Measurements from ENCODE around the gene ACLY. TPM values are rescaled to one million over a fixed set of nuclear protein-coding genes. Genes with fewer than 3 reads are reported as not detected.

Gene ACLY
- total RNA-seq, 1 experiment from 2014 or later, result 279 TPM

DNA sequence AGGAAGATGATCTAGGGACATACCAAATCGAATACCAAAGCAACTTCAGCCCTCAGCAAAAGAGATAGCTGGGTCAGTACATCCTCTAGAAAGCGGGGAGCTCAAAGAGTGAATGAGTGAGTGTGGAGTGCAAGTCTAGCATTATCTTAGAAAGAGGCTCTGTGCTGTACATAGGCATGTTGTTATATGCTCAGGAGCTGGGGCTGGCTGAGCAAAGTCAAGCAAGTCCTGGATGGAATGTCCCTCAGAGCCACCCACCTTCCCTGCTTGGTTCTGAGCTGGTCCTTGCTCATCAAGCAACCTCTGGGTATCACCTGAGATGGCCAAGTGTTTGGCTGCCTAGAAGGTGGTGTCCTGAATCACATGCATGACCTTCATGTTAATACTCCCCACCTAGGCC, 48.7 kb downstream of the ACLY start:
- Histone ChIP-seq H3K56ac (ENCODE audit: insufficient read length, low read depth, low read length) (no peak overlapping the region), H2BK5ac (ENCODE audit: insufficient read length, low read length) (no peak overlapping the region), H3K9me3 (ENCODE audit: control insufficient read depth, low read depth, low read length) (no peaks in the 10 kb centered on the region), H3K4me2 (ENCODE audit: insufficient read depth, insufficient read length, low read length) (no peak overlapping the region), H3K79me1 (ENCODE audit: insufficient read depth, low read depth, low read length, poor library complexity, severe bottlenecking) (no peaks in the 10 kb centered on the region), H4K8ac (replicated peaks; ENCODE audit: insufficient read length, low read depth, low read length) (no peak overlapping the region), H2BK12ac (ENCODE audit: insufficient read length, low read depth, low read length) (no peak overlapping the region), H2BK120ac (ENCODE audit: low read depth, low read length, poor library complexity, severe bottlenecking) (no peak overlapping the region), H3K27ac (ENCODE audit: insufficient read length, low read depth, low read length) (no peak overlapping the region), H4K5ac (ENCODE audit: insufficient read length, low read depth, low read length) (no peak overlapping the region), H3K23ac (ENCODE audit: insufficient read length, low read depth, low read length) (no peak overlapping the region), H2AK5ac (ENCODE audit: insufficient read length, low read length) (no peak overlapping the region), H3T11ph (ENCODE audit: low read length) (no peak overlapping the region), H2AFZ (ENCODE audit: low read length) (no peak overlapping the region), H3K4ac (ENCODE audit: low read depth, low read length) (no peak overlapping the region), H3K14ac (ENCODE audit: insufficient read depth, low read length) (no peak overlapping the region), H3K79me2 (ENCODE audit: insufficient read depth, low read length) (no peaks in the 10 kb centered on the region), H4K20me1 (ENCODE audit: control insufficient read depth, insufficient read depth, insufficient read length) (no peaks in the 10 kb centered on the region), H3K4me1 (ENCODE audit: insufficient read depth, low read length) (no peaks in the 10 kb centered on the region), H3K27me3 (ENCODE audit: insufficient read depth, low read length) (no peaks in the 10 kb centered on the region), H4K91ac (ENCODE audit: insufficient read length, low read depth, low read length) (no peak overlapping the region), H3K18ac (ENCODE audit: insufficient read length, low read depth, low read length) (no peak overlapping the region), H2BK15ac (ENCODE audit: low read depth, low read length) (no peak overlapping the region), H3K23me2 (ENCODE audit: insufficient read length, low read depth, low read length, poor library complexity, severe bottlenecking) (peaks cover 3% of the 10 kb centered on the region), H2BK20ac (ENCODE audit: low read depth, low read length, poor library complexity, severe bottlenecking) (no peak overlapping the region), H3K9ac (ENCODE audit: extremely low read depth, insufficient read length, low read length) (no peak overlapping the region)
- no CpG with 5 or more reads among the region's 2 CpGs for WGBS (ENCODE audit: extremely low coverage, insufficient read length, low lambda C conversion rate)
- no peaks in the 10 kb centered on the region for H3K27me3 Mint-ChIP-seq (ENCODE audit: low read depth)
- H3K4me3 Mint-ChIP-seq, result no peak overlapping the region
- peaks cover 63 to 88% (median 81%) of the 10 kb centered on the region in 3 experiments for H3K36me3 Mint-ChIP-seq (ENCODE audit: insufficient read depth in 1 of 3, low read depth in 3 of 3)
- no peaks in the 10 kb centered on the region for H3K9me3 Mint-ChIP-seq
- H3K4me1 Mint-ChIP-seq, result peaks cover 0 to 3% of the 10 kb centered on the region in 2 experiments; a peak in 2 of 4 replicates
- DNase-seq, result no peak
- H3K27ac Mint-ChIP-seq, result 0 out of 7 replicates have a peak overlapping the region, but pooled peaks of 1 of the 3 experiments have one; percentile 75
- TF ChIP-seq CTCF (conservative IDR thresholded peaks at IDR 0.05), result no peak

All from H9 (cell line).